HepG2 (cell line): ENCODE data around the gene FBLIM1. TPM values are rescaled to one million over a fixed set of nuclear protein-coding genes. Genes with fewer than 3 reads are reported as not detected.

Experiments used
- ATAC-seq: fragments of 200-7000 bp; cut with Tn5 transposase; 3 replicates; pipeline ENCODE4 v1.9.1; 2020; ENCODE audit warnings: mild to moderate bottlenecking, moderate library complexity
- BruUV-seq: library from RNA; stranded (reverse); fragments of 400-500 nt; replicated peaks from 2 replicates; lab custom pipeline; 2021; lab: Mats Ljungman, UMichigan
- CTCF ChIA-PET: fragments of 300-600 bp; formaldehyde crosslinking; extraction: SDS; loops from one replicate; lab custom pipeline; 2021; ENCODE audit warnings: low total read pairs, inconsistent platforms, low intra/inter-chr PET ratio; lab: Yijun Ruan, JAX
- POLR2A ChIA-PET: fragments of 350-600 bp; sonication (Branson Sonifier 250); formaldehyde crosslinking; loops from one replicate; lab custom pipeline; 2020; ENCODE audit warnings: antibody characterized with exemption, inconsistent platforms; lab: Yijun Ruan, JAX
- DNase-seq: peaks from one replicate; pipeline ENCODE4 v3.0.0-alpha.2; 2015; ENCODE audit warnings: low spot score
- FAIRE-seq: peaks from 3 replicates; lab custom pipeline; 2011; peaks lifted over from hg19 to GRCh38; lab: Jason Lieb, UNC
- H2AFZ ChIP-seq: one replicate; pipeline ENCODE4 v1.6.1; 2011; ENCODE audit warnings: low read length, inconsistent platforms
- H3K27ac ChIP-seq: fragments of 300-600 bp; 3 replicates; pipeline ENCODE4 v1.8.0; 2011; ENCODE audit warnings: mixed run types, mild to moderate bottlenecking, mixed read lengths, low read length, inconsistent platforms; ENCODE audit not compliant: insufficient read depth; ENCODE audit errors: extremely low read length
- H3K27me3 ChIP-seq, 2 experiments: fragments of 200-600 bp in 1 of 2; 2 replicates in 1 of 2; 3 replicates in 1 of 2; pipeline versions ENCODE4 v1.6.0 to v1.8.0; 2011; ENCODE audit warnings: low read length in 2 of 2, mild to moderate bottlenecking in 2 of 2, moderate library complexity in 2 of 2, inconsistent platforms in 1 of 2; ENCODE audit not compliant: insufficient read depth in 2 of 2, control insufficient read depth in 1 of 2
- H3K36me3 ChIP-seq, 2 experiments: fragments of 200-600 bp in 1 of 2; replicated peaks in 1 of 2; 2 replicates in 1 of 2; 3 replicates in 1 of 2; pipeline versions ENCODE4 v1.5.1 to v1.8.0; 2011; ENCODE audit warnings: low read length in 2 of 2, inconsistent platforms in 1 of 2; ENCODE audit not compliant: insufficient read depth in 2 of 2, control insufficient read depth in 1 of 2
- H3K4me1 ChIP-seq: 2 replicates; pipeline ENCODE4 v1.5.1; 2012; ENCODE audit warnings: low read length, inconsistent platforms; ENCODE audit not compliant: insufficient read depth
- H3K4me2 ChIP-seq: 2 replicates; pipeline ENCODE4 v1.6.0; 2011; ENCODE audit warnings: low read depth, low read length, inconsistent platforms
- H3K4me3 ChIP-seq, 3 experiments: fragments of 200-600 bp in 1 of 3; sonication (generic), shearing (Covaris generic) in 1 of 3; replicated peaks in 1 of 3; 2 replicates each; pipeline ENCODE4 v1.5.1; 2011 to 2016; ENCODE audit warnings: low read length in 3 of 3, inconsistent platforms in 2 of 3, low read depth in 2 of 3, mild to moderate bottlenecking in 2 of 3, control low read depth in 1 of 3, mixed read lengths in 1 of 3; ENCODE audit not compliant: insufficient read depth in 1 of 3
- H3K79me2 ChIP-seq: one replicate; pipeline ENCODE4 v1.6.1; 2011; ENCODE audit warnings: low read length, inconsistent platforms; ENCODE audit not compliant: insufficient read depth
- H3K9ac ChIP-seq: 2 replicates; pipeline ENCODE4 v1.6.0; 2011; ENCODE audit warnings: mild to moderate bottlenecking, low read depth, low read length, inconsistent platforms; ENCODE audit not compliant: insufficient read depth
- H3K9me3 ChIP-seq: 2 replicates; pipeline ENCODE4 v1.5.1; 2012; ENCODE audit warnings: mild to moderate bottlenecking, low read length
- H4K20me1 ChIP-seq: 2 replicates; pipeline ENCODE4 v1.6.0; 2011; ENCODE audit warnings: inconsistent platforms, mild to moderate bottlenecking, low read length, moderate library complexity; ENCODE audit not compliant: insufficient read depth
- CCDC6 ChIP-seq: sonication (generic); formaldehyde crosslinking; IDR thresholded peaks from 2 replicates; pipeline ENCODE4 v1.8.1; 2022; ENCODE audit warnings: mild to moderate bottlenecking, missing genetic modification reagents, moderate library complexity
- HES4 ChIP-seq: sonication (generic); formaldehyde crosslinking; IDR thresholded peaks from 2 replicates; pipeline ENCODE4 v1.9.0; 2021; ENCODE audit warnings: mild to moderate bottlenecking, missing genetic modification reagents, borderline replicate concordance
- PLSCR1 ChIP-seq: sonication (generic); formaldehyde crosslinking; IDR thresholded peaks from 2 replicates; pipeline ENCODE4 v1.5.0; 2020; ENCODE audit warnings: missing genetic modification reagents, mild to moderate bottlenecking, borderline replicate concordance
- RBAK ChIP-seq: sonication (generic); formaldehyde crosslinking; IDR thresholded peaks from 2 replicates; pipeline ENCODE4 v1.5.1; 2020; ENCODE audit warnings: mild to moderate bottlenecking, missing genetic modification reagents
- XRCC5 ChIP-seq: fragments of 200-400 bp; formaldehyde crosslinking; optimal IDR thresholded peaks from 2 replicates; pipeline ENCODE3; 2017; ENCODE audit warnings: mild to moderate bottlenecking, low read length
- ZNF318 ChIP-seq: sonication (generic); formaldehyde crosslinking; IDR thresholded peaks from 2 replicates; pipeline ENCODE4 v1.4.0; 2020; ENCODE audit warnings: mild to moderate bottlenecking, missing genetic modification reagents
- ZNF674 ChIP-seq: sonication (generic); formaldehyde crosslinking; IDR thresholded peaks from 2 replicates; pipeline ENCODE4 v1.5.0; 2020; ENCODE audit warnings: low read depth, mild to moderate bottlenecking, missing genetic modification reagents
- WGBS: methylation state at CpG from one replicate; pipeline ENCODE4 v1.1.6; 2017; ENCODE audit warnings: low lambda C conversion rate; 5-methylcytosine and 5-hydroxymethylcytosine counted together
- in situ Hi-C: cut with HindIII; loops from 2 replicates; pipeline ENCODE4 v1.10.0; 2017; ENCODE audit warnings: low pct_unique_long_range_greater_than_20kb; ENCODE audit not compliant: extremely low pct_ligation_motif_present
- intact Hi-C: fragments of 100-400 bp; cut with micrococcal nuclease; formaldehyde crosslinking; loops from one replicate; pipeline ENCODE4 v1.10.0; 2022; ENCODE audit not compliant: unreplicated experiment
- polyA plus RNA-seq, 8 experiments: library from polyadenylated mRNA; depleted of rRNA in 3 of 8; stranded (reverse) in 7 of 8; unstranded in 1 of 8; fragments of >200 nt; fragmentation: Illumina TruSeq in 4 of 8; extraction: Trizol in 4 of 8; gene quantifications; 2 replicates each; pipeline versions ENCODE4 v1.2.1 to v1.2.3, GENCODE V29; 2011 to 2016; ENCODE audit warnings: low read depth in 4 of 8, missing spikeins in 1 of 8, mixed read lengths in 1 of 8; ENCODE audit not compliant: insufficient read depth in 1 of 8
- total RNA-seq, 5 experiments: library from RNA; depleted of rRNA; stranded (reverse); fragments of >200 nt; fragmentation: Illumina TruSeq; extraction: Trizol; gene quantifications; 2 replicates each; pipeline ENCODE4 v1.2.3, GENCODE V29; 2016; ENCODE audit warnings: low read depth in 1 of 5
- TF ChIP-seq, protein P1 (sequence below): sonication (generic); formaldehyde crosslinking; IDR thresholded peaks from 2 replicates; pipeline ENCODE4 v1.4.0; 2020; ENCODE audit warnings: low read depth, mild to moderate bottlenecking, missing genetic modification reagents

Gene FBLIM1
- total and polyA plus RNA-seq, 2 of the 13 experiments (the other 11 are each of a cell fraction or from before 2014, with no cell fraction given) = 10.6 to 23.0 TPM

GRCh38 chr1:15739745-15740144 lies 18.9 kb upstream of the FBLIM1 start (continued):
- TF ChIP-seq XRCC5 = peak; percentile 62

DNA sequence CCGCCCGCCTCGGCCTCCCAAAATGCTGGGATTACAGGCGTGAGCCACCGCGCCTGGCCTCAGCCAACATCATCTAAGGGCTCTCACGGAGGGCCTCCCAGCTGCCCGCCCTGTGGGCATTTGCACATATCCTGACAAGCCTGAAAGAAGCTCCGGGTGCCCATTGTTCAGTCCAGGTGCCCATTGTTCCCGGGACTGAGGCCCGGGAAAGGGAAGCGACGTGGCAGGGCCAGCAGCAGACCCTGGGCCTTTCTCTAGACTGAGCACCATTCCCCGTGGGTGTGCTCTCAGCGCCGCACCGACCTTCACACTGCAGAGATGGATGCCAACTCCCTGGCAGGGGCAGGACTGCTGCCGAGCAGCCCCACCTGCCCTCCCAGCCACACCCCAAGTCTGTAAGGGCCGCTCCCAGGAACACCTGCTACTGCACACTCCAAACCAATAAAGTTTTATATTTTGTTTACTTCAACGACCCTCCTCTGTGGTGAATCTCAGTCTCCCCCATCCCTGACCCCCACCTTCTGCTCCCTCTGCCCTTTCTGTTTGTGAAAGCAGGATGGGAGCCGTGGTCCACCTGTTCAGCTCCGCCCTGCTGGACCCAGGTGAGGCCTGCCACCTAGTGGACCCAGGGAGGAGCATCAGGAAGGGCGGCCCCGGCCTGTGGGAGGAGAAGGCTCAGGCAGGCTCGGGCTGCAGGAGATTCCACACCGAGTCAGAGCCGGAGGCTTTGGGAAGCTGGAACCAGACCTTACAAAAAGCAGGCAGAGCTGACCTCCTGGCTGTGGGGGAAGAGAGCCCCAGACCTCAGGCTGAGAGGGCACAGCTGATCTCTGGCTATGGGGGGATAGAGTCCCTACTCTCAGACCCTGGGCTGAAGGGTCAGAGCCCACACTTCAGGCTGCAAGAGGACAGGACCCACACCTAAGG lies 17.4 kb upstream of the FBLIM1 start:
- WGBS = 33% methylated on average over 20 of the region's 27 CpGs
- H3K9me3 ChIP-seq = no peaks in the 10 kb centered on the region
- no peak overlapping the region for H3K27ac ChIP-seq
- no peaks in the 10 kb centered on the region for H3K36me3 ChIP-seq
- intact Hi-C loops = loop anchor here (10.0 kb wide), 1 partner anchor 56 kb away; the partner anchor contains the start of gene PLEKHM2
- H3K79me2 ChIP-seq = no peaks in the 10 kb centered on the region
- BruUV-seq = no TSS peak
- peak overlapping the region; percentile 80 for H2AFZ ChIP-seq
- peak overlapping the region; percentile 20; the same call in 1 of the 2 replicates for H3K9ac ChIP-seq
- in situ Hi-C loops = loop anchor here (5.0 kb wide), 1 partner anchor 144 kb away; no protein-coding TSS in a partner anchor
- H3K27me3 ChIP-seq = no peaks in the 10 kb centered on the region
- H3K4me1 ChIP-seq = peaks cover 81% of the 10 kb centered on the region
- ChIA-PET CTCF (interaction anchor here (1.5 kb wide), 1 partner anchor 146 kb away, joined by 9 read pairs; no protein-coding TSS in a partner anchor), POLR2A (interaction anchor here (1.0 to 1.3 kb wide), 2 partner anchors 138 to 144 kb away, joined by 5 to 6 read pairs; no protein-coding TSS in a partner anchor)
- peak overlapping the region; percentile 4 to 67 (median 39); a peak in 4 of 6 replicates for H3K4me3 ChIP-seq
- FAIRE-seq (peak; percentile 81), ATAC-seq (peak; percentile 77), DNase-seq (peak; percentile 76)
- H3K4me2 ChIP-seq = peak overlapping the region; percentile 85
- H4K20me1 ChIP-seq = no peaks in the 10 kb centered on the region
- TF ChIP-seq RBAK (CRISPR knock-in tag) (no peak), HES4 (no peak), ZNF318 (CRISPR knock-in tag) (no peak), ZNF674 (CRISPR knock-in tag) (no peak), CCDC6 (CRISPR knock-in tag) (no peak; the same call in 1 of the 2 replicates), PLSCR1 (CRISPR knock-in tag) (no peak)
- TF ChIP-seq, protein P1, sequence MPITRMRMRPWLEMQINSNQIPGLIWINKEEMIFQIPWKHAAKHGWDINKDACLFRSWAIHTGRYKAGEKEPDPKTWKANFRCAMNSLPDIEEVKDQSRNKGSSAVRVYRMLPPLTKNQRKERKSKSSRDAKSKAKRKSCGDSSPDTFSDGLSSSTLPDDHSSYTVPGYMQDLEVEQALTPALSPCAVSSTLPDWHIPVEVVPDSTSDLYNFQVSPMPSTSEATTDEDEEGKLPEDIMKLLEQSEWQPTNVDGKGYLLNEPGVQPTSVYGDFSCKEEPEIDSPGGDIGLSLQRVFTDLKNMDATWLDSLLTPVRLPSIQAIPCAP (CRISPR knock-in tag) = no peak
